SK-N-SH (cell line): Measurements from ENCODE around the gene SFRP2. TPM values are rescaled to one million over a fixed set of nuclear protein-coding genes. Genes with fewer than 3 reads are reported as not detected.

ENCODE experiments used
- CTCF ChIA-PET: fragments of 300-600, 350-600 bp; formaldehyde crosslinking; extraction: SDS; loops from one replicate; lab custom pipeline; 2021; lab: Yijun Ruan, JAX
- POLR2A ChIA-PET: fragments of 350-600 bp; sonication (Branson Sonifier 250); formaldehyde crosslinking; extraction: SDS; loops from one replicate; lab custom pipeline; 2020; ENCODE audit warnings: antibody characterized with exemption, inconsistent platforms; lab: Yijun Ruan, JAX
- DNase-seq: peaks from one replicate; pipeline ENCODE4 v3.0.0; 2012
- H2AFZ ChIP-seq: fragments of 200-600 bp; sonication (generic); 2 replicates; pipeline ENCODE4 v1.8.1; 2016; ENCODE audit warnings: antibody characterized with exemption, mild to moderate bottlenecking, low read depth
- H3F3A ChIP-seq: fragments of 200-600 bp; sonication (generic); replicated peaks from 2 replicates; pipeline ENCODE3; 2016; ENCODE audit warnings: antibody characterized with exemption, mild to moderate bottlenecking; ENCODE audit not compliant: insufficient read depth
- H3K27ac ChIP-seq, 2 experiments: fragments of 200-500 bp in 1 of 2; fragments of 200-600 bp in 1 of 2; sonication (Bioruptor generic) in 1 of 2; sonication (generic), shearing (Covaris generic) in 1 of 2; 2 replicates each; pipeline versions ENCODE4 v1.5.1 to v1.6.1; 2014 to 2016; ENCODE audit warnings: low read depth in 2 of 2, inconsistent platforms in 1 of 2, low read length in 1 of 2, mild to moderate bottlenecking in 1 of 2, mixed read lengths in 1 of 2
- H3K27me3 ChIP-seq: fragments of 200-600 bp; sonication (generic), shearing (Covaris generic); 2 replicates; pipeline ENCODE4 v1.6.1; 2016; ENCODE audit warnings: mixed run types; ENCODE audit not compliant: insufficient read depth
- H3K36me3 ChIP-seq, 2 experiments: fragments of 200-500 bp in 1 of 2; fragments of 200-600 bp in 1 of 2; sonication (Bioruptor generic) in 1 of 2; sonication (generic) in 1 of 2; replicated peaks in 1 of 2; 2 replicates each; pipeline versions ENCODE3 to v1.5.1; 2014 to 2016; ENCODE audit warnings: low read length in 1 of 2, mild to moderate bottlenecking in 1 of 2; ENCODE audit not compliant: insufficient read depth in 2 of 2, control insufficient read depth in 1 of 2
- H3K4me1 ChIP-seq, 2 experiments: fragments of 200-500 bp in 1 of 2; fragments of 200-600 bp in 1 of 2; sonication (Bioruptor generic) in 1 of 2; sonication (generic), shearing (Covaris generic) in 1 of 2; 2 replicates each; pipeline versions ENCODE4 v1.5.1 to v1.6.1; 2014 to 2016; ENCODE audit warnings: low read depth in 1 of 2, low read length in 1 of 2, mixed run types in 1 of 2; ENCODE audit not compliant: insufficient read depth in 2 of 2, control insufficient read depth in 1 of 2
- H3K4me2 ChIP-seq: fragments of 200-600 bp; sonication (generic), shearing (Covaris generic); 2 replicates; pipeline ENCODE4 v1.6.1; 2017; ENCODE audit warnings: mixed run types
- H3K4me3 ChIP-seq, 2 experiments: fragments of 200-500 bp in 1 of 2; fragments of 200-600 bp in 1 of 2; sonication (Bioruptor generic) in 1 of 2; sonication (generic), shearing (Covaris generic) in 1 of 2; 2 replicates each; pipeline versions ENCODE4 v1.5.1 to v1.8.1; 2014 to 2016; ENCODE audit warnings: low read depth in 2 of 2, inconsistent platforms in 1 of 2, low read length in 1 of 2, mild to moderate bottlenecking in 1 of 2, mixed read lengths in 1 of 2, moderate library complexity in 1 of 2
- H3K79me2 ChIP-seq: fragments of 200-600 bp; sonication (generic); 2 replicates; pipeline ENCODE4 v1.8.1; 2017; ENCODE audit warnings: mild to moderate bottlenecking; ENCODE audit not compliant: insufficient read depth
- H3K9ac ChIP-seq: fragments of 200-600 bp; sonication (generic); 2 replicates; pipeline ENCODE4 v1.6.1; 2017; ENCODE audit warnings: mixed run types
- H3K9me2 ChIP-seq: fragments of 200-600 bp; sonication (generic); 2 replicates; pipeline ENCODE4 v1.6.1; 2017; ENCODE audit warnings: mixed run types
- H3K9me3 ChIP-seq: fragments of 200-600 bp; sonication (generic); 2 replicates; pipeline ENCODE4 v1.6.1; 2017; ENCODE audit warnings: mixed run types, mild to moderate bottlenecking, moderate library complexity
- H4K20me1 ChIP-seq: fragments of 200-600 bp; sonication (generic); 2 replicates; pipeline ENCODE4 v1.6.1; 2017; ENCODE audit warnings: mild to moderate bottlenecking, mixed run types; ENCODE audit not compliant: insufficient read depth
- CHD2 ChIP-seq: fragments of 150-350 bp; IDR thresholded peaks from 2 replicates; pipeline ENCODE4 v1.6.1; 2018; ENCODE audit warnings: low read length; ENCODE audit not compliant: partially characterized antibody
- CTCF ChIP-seq: fragments of 200-600 bp; sonication (generic); IDR thresholded peaks from 2 replicates; pipeline ENCODE4 v1.6.1; 2017; ENCODE audit warnings: antibody characterized with exemption, mild to moderate bottlenecking, moderate library complexity
- EZH2phosphoT487 ChIP-seq: fragments of 200-600 bp; sonication (generic); IDR thresholded peaks from 2 replicates; pipeline ENCODE4 v1.6.1; 2017; ENCODE audit warnings: low read depth, mixed run types, mild to moderate bottlenecking, antibody characterized with exemption, moderate library complexity, borderline replicate concordance
- FOXM1 ChIP-seq: IDR thresholded peaks from 2 replicates; pipeline ENCODE4 v1.4.0; 2012; ENCODE audit warnings: low read depth, mild to moderate bottlenecking
- IRF3 ChIP-seq: fragments of 150-350 bp; IDR thresholded peaks from 2 replicates; pipeline ENCODE4 v1.6.1; 2016; ENCODE audit warnings: mild to moderate bottlenecking, low read depth, low read length
- JUND ChIP-seq: IDR thresholded peaks from 2 replicates; pipeline ENCODE4 v1.4.0; 2012
- SIN3A ChIP-seq: IDR thresholded peaks from 2 replicates; pipeline ENCODE4 v1.6.1; 2012; ENCODE audit warnings: low read depth, mild to moderate bottlenecking, low read length, moderate library complexity, borderline replicate concordance
- TAF1 ChIP-seq: IDR thresholded peaks from 2 replicates; pipeline ENCODE4 v1.6.1; 2012; ENCODE audit warnings: low read depth, mild to moderate bottlenecking, low read length, moderate library complexity, borderline replicate concordance
- USF2 ChIP-seq: fragments of 150-350 bp; IDR thresholded peaks from 2 replicates; pipeline ENCODE4 v1.6.1; 2017; ENCODE audit warnings: antibody characterized with exemption, low read length, low read depth, borderline replicate concordance
- WGBS: methylation state at CpG from one replicate; pipeline ENCODE4 v1.1.6; 2017; ENCODE audit warnings: low lambda C conversion rate; 5-methylcytosine and 5-hydroxymethylcytosine counted together
- polyA plus RNA-seq, 3 experiments: library from polyadenylated mRNA; depleted of rRNA; stranded (reverse); fragments of >200 nt; gene quantifications; 2 replicates each; pipeline ENCODE4 v1.2.3, GENCODE V29; 2012
- TF ChIP-seq, protein P1 (sequence below): IDR thresholded peaks from 2 replicates; pipeline ENCODE4 v1.6.1; 2012; ENCODE audit warnings: mild to moderate bottlenecking, low read depth, low read length, moderate library complexity

SFRP2 gene
- polyA plus RNA-seq, 1 of the 3 experiments (the other 2 are of a cell fraction), result not detected

DNA sequence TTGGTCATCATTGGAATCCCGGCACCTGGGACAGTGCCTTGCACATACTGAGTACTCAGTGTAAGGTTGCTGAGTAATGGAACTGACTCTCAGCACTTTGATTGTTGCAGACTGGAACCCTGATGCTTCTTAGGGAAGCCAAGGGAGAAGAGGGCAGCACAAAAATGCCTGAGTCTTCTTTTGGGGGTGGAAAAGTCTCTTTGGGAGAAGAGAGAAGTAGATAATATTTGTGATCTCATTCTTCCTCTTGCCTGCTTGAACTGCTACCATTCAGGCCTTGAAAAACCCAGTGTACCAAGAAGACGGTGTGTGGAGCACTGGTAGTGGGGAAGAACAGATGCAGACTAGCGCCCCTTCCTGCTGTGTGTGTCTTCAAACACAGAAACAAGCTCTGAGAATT, 12.3 kb downstream of the SFRP2 start:
- no peaks in the 10 kb centered on the region for H3K36me3 ChIP-seq
- no peaks in the 10 kb centered on the region for H3K79me2 ChIP-seq
- no peak overlapping the region for H3K4me2 ChIP-seq
- no peak for DNase-seq
- no peaks in the 10 kb centered on the region for H3K9me3 ChIP-seq
- POLR2A ChIA-PET, result no interaction called here
- H3K27ac ChIP-seq, result no peak overlapping the region
- H3F3A ChIP-seq, result no peaks in the 10 kb centered on the region
- H3K4me1 ChIP-seq, result no peaks in the 10 kb centered on the region
- no peaks in the 10 kb centered on the region for H4K20me1 ChIP-seq
- peaks cover 9% of the 10 kb centered on the region; the same call in 1 of the 2 replicates for H3K27me3 ChIP-seq
- no peak overlapping the region for H3K9ac ChIP-seq
- no peak overlapping the region for H2AFZ ChIP-seq
- no peak overlapping the region for H3K4me3 ChIP-seq
- 42% methylated on average over 3 of the region's 3 CpGs for WGBS
- no peak for TF ChIP-seq FOXM1
- TF ChIP-seq, protein P1, sequence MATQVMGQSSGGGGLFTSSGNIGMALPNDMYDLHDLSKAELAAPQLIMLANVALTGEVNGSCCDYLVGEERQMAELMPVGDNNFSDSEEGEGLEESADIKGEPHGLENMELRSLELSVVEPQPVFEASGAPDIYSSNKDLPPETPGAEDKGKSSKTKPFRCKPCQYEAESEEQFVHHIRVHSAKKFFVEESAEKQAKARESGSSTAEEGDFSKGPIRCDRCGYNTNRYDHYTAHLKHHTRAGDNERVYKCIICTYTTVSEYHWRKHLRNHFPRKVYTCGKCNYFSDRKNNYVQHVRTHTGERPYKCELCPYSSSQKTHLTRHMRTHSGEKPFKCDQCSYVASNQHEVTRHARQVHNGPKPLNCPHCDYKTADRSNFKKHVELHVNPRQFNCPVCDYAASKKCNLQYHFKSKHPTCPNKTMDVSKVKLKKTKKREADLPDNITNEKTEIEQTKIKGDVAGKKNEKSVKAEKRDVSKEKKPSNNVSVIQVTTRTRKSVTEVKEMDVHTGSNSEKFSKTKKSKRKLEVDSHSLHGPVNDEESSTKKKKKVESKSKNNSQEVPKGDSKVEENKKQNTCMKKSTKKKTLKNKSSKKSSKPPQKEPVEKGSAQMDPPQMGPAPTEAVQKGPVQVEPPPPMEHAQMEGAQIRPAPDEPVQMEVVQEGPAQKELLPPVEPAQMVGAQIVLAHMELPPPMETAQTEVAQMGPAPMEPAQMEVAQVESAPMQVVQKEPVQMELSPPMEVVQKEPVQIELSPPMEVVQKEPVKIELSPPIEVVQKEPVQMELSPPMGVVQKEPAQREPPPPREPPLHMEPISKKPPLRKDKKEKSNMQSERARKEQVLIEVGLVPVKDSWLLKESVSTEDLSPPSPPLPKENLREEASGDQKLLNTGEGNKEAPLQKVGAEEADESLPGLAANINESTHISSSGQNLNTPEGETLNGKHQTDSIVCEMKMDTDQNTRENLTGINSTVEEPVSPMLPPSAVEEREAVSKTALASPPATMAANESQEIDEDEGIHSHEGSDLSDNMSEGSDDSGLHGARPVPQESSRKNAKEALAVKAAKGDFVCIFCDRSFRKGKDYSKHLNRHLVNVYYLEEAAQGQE, result no peak
- no peaks in the 10 kb centered on the region for H3K9me2 ChIP-seq
- CTCF ChIA-PET, result interaction anchor here (0.7 to 1.1 kb wide), 2 partner anchors 13 to 28 kb away, joined by 3 read pairs; no protein-coding TSS in a partner anchor

DNA sequence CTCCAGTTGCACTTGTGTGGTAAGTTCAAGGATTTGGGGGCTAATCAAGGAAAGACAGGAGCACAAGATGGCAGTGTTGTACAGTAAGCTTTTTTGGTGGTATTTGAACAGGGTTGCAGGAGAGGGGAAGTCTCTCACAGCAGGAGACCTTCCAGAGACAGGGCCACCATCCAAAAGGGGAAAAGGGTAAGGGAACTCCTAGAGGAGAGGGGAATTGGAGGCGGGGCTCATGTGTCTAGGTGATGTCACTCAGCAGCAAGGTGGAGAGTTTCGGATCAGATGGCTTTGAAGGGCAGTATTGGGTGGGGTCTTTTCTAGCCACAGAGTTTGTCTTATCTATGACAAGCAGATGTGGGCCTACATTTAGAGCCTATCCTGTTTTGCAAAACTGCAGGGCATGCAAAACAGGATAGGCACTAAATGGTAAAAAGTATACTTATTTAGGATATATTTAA, 15.6 kb downstream of the SFRP2 start:
- no peak overlapping the region for H3K4me2 ChIP-seq
- H3K9me2 ChIP-seq, result no peaks in the 10 kb centered on the region
- POLR2A ChIA-PET, result no interaction called here
- no peak for DNase-seq
- no peaks in the 10 kb centered on the region for H4K20me1 ChIP-seq
- no peak for TF ChIP-seq CHD2
- no peak for TF ChIP-seq EZH2phosphoT487
- no peak for TF ChIP-seq CTCF
- no peak for TF ChIP-seq JUND
- no peak for TF ChIP-seq USF2
- TF ChIP-seq TAF1, result no peak
- TF ChIP-seq SIN3A, result no peak
- no peak for TF ChIP-seq IRF3
- WGBS, result 41% methylated on average over 2 of the region's 2 CpGs
- H2AFZ ChIP-seq, result no peak overlapping the region
- no peaks in the 10 kb centered on the region for H3K4me1 ChIP-seq
- no peaks in the 10 kb centered on the region for H3K79me2 ChIP-seq
- no peaks in the 10 kb centered on the region for H3K9me3 ChIP-seq
- no peak overlapping the region for H3K9ac ChIP-seq
- no peaks in the 10 kb centered on the region for H3F3A ChIP-seq
- no peaks in the 10 kb centered on the region for H3K27me3 ChIP-seq
- H3K27ac ChIP-seq, result no peak overlapping the region
- H3K36me3 ChIP-seq, result no peaks in the 10 kb centered on the region
- CTCF ChIA-PET, result no interaction called here
- no peak overlapping the region for H3K4me3 ChIP-seq
